PFSK-1 (cell line): ENCODE data around the gene UTP18.

Experiments used
- FOXP2 ChIP-seq: optimal IDR thresholded peaks from 2 replicates; pipeline ENCODE3; 2011; ENCODE audit warnings: borderline replicate concordance, control low read depth, inconsistent platforms; ENCODE audit not compliant: insufficient read depth; ENCODE audit errors: extremely low read length, extremely low read depth
- POLR2AphosphoS5 ChIP-seq: IDR thresholded peaks from 2 replicates; pipeline ENCODE4 v1.6.1; 2012; ENCODE audit warnings: low read depth, mild to moderate bottlenecking, control low read depth, low read length, moderate library complexity
- SIN3A ChIP-seq: IDR thresholded peaks from 2 replicates; pipeline ENCODE4 v1.6.1; 2012; ENCODE audit warnings: mild to moderate bottlenecking, low read length, moderate library complexity, borderline replicate concordance; ENCODE audit not compliant: insufficient read depth
- TAF1 ChIP-seq: IDR thresholded peaks from 2 replicates; pipeline ENCODE4 v1.6.1; 2012; ENCODE audit warnings: low read length, control low read depth, borderline replicate concordance; ENCODE audit not compliant: insufficient read depth
- TF ChIP-seq, protein P1 (sequence below), 2 experiments: IDR thresholded peaks; 2 replicates each; pipeline versions ENCODE4 v1.6.1 to v1.8.0; 2011 to 2012; ENCODE audit warnings: low read depth in 2 of 2, low read length in 2 of 2, control low read depth in 1 of 2, inconsistent platforms in 1 of 2, mild to moderate bottlenecking in 1 of 2, moderate library complexity in 1 of 2; ENCODE audit not compliant: insufficient read depth in 1 of 2

UTP18 gene

GRCh38 chr17:51272812-51273211, 12.5 kb downstream of the UTP18 start:
- TF ChIP-seq TAF1 (no peak), POLR2AphosphoS5 (no peak), FOXP2 (no peak), SIN3A (no peak)
- TF ChIP-seq, protein P1, sequence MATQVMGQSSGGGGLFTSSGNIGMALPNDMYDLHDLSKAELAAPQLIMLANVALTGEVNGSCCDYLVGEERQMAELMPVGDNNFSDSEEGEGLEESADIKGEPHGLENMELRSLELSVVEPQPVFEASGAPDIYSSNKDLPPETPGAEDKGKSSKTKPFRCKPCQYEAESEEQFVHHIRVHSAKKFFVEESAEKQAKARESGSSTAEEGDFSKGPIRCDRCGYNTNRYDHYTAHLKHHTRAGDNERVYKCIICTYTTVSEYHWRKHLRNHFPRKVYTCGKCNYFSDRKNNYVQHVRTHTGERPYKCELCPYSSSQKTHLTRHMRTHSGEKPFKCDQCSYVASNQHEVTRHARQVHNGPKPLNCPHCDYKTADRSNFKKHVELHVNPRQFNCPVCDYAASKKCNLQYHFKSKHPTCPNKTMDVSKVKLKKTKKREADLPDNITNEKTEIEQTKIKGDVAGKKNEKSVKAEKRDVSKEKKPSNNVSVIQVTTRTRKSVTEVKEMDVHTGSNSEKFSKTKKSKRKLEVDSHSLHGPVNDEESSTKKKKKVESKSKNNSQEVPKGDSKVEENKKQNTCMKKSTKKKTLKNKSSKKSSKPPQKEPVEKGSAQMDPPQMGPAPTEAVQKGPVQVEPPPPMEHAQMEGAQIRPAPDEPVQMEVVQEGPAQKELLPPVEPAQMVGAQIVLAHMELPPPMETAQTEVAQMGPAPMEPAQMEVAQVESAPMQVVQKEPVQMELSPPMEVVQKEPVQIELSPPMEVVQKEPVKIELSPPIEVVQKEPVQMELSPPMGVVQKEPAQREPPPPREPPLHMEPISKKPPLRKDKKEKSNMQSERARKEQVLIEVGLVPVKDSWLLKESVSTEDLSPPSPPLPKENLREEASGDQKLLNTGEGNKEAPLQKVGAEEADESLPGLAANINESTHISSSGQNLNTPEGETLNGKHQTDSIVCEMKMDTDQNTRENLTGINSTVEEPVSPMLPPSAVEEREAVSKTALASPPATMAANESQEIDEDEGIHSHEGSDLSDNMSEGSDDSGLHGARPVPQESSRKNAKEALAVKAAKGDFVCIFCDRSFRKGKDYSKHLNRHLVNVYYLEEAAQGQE (IDR thresholded peaks at IDR 0.05; ENCODE audit: insufficient read depth in 1 of 2, low read depth in 2 of 2, low read length in 2 of 2), result no peak

- TF ChIP-seq POLR2AphosphoS5 (no peak), TAF1 (no peak)
These were observed 15.0 kb downstream of the UTP18 start for GRCh38 chr17:51275381-51275780.

DNA sequence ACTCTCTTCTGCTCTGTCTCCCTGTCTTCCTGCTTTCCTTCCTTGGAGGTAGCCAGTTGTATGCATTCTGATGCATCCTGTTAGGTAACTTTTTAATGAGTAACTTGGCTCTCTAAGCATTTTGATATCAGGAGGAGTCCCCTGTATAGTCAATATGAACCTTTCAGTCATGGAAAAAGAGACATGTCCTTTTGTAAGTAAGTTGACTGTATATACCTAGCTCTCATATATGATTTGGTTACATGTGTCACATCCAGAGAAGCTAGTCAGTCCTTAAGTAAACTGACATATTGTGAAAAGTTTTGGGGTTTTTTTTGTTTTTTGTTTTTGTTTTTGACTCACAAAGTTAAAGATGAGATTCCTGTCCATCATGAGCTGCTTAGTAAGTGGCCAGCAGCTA, 18.8 kb downstream of the UTP18 start:
- TF ChIP-seq SIN3A (no peak), POLR2AphosphoS5 (no peak), FOXP2 (no peak), TAF1 (no peak)
- TF ChIP-seq, protein P1 (IDR thresholded peaks at IDR 0.05; ENCODE audit: insufficient read depth in 1 of 2, low read depth in 2 of 2, low read length in 2 of 2), result no peak

- no peak for TF ChIP-seq POLR2AphosphoS5
- no peak for TF ChIP-seq TAF1
- TF ChIP-seq, protein P1 (IDR thresholded peaks at IDR 0.05; ENCODE audit: insufficient read depth in 1 of 2, low read depth in 2 of 2, low read length in 2 of 2), result no peak
- TF ChIP-seq SIN3A, result no peak
- no peak for TF ChIP-seq FOXP2
These were observed 27.1 kb downstream of the UTP18 start for GRCh38 chr17:51287412-51287811.

GRCh38 chr17:51289696-51290111, 29.4 kb downstream of the UTP18 start:
- TF ChIP-seq, protein P1 (IDR thresholded peaks at IDR 0.05; ENCODE audit: insufficient read depth in 1 of 2, low read depth in 2 of 2, low read length in 2 of 2), result no peak
- TF ChIP-seq FOXP2 (no peak), TAF1 (no peak), POLR2AphosphoS5 (no peak), SIN3A (no peak)
